Amniotic stem cell (primary cell): ENCODE results near the gene LRP2.
"Not testable (repeated sequence)": the region's sequence is repeated elsewhere in the genome, so short reads cannot be mapped to it uniquely, and the experiment has no call there.

Experiments
- DNase-seq: peaks from one replicate; lab custom pipeline; 2025; lab: John Stamatoyannopoulos, UW

LRP2 gene

DNA sequence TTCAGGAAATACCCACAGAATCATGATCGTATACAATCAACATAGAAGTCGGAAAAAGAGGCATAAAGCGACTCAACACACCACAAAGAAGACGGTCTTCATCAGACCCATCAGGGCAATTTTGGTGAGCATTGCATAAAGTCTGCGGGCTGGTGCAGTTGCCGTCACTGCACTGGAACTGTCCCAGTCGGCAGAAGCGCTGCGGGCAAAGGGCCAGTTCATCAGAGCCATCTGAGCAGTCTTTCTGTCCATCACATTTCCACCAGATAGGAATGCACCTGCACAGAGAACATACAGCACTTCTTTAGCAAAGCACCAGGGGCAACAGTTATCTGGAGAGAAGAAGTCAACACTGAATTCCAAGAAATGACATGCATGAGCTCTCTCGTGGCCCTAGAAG, 187.2 kb downstream of the LRP2 start:
- DNase-seq, result no peak

DNA sequence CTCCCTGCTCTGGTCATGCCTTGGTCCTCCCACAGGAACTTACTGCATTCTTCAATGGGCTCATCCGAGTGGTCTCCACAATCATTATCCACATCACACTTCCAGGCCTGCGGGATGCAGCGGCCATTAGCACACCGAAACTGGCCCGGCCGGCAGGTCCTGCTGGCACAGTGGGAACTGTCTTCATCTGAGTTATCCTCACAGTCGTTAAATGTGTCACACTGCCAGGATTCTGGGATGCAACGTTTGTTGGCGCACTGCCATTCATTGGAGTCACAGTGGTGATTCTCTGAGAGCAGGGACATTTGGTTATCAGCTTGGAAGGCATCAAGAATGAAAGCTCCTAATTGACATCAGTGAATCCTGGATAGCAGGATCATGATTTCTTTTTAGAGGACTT, 188.5 kb downstream of the LRP2 start:
- DNase-seq, result no peak

DNA sequence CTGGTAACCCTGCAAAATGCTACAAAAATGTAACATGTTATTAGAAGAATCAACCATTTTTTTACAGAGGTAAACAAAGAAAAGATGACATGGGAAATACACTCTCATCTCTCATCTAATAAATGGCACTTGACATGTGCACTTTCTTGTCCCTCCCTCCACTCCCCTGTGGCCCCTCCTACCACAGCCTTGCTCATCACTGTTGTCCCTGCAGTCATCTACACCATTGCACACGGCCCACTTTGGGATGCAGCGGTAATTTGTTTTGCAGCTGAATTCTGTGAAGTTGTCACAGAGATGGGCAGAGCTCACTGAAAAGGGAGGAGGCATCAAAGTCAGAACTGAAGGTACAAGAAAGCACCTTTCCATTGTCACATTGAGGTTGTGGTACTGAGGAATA, 189.4 kb downstream of the LRP2 start:
- no peak for DNase-seq

DNA sequence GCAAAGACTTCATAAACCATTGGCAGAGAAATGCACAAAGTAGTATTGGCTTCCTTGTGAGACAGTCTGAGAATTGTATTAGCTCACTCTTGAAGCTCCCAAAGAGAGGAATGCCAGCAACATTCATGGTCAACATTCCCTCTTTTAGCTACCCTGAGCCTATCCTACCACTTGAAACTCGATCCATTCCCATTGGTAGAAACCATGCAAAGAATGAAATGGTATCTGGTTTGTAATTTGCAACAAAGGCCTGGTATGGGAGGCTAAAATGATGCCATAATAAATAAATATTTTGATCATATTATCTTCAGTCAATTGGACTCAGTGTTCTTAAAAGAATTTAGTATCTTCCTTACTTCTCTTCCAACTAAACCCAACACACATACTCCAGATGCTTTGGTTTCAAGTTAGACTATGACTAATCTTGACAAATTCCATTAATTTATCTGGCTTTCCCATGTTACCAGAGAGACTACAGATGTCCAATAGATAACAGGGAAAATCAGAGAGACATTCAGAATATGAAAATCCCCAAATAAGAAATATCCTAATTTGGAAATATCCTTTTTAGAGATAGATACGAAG, 190.1 kb downstream of the LRP2 start:
- DNase-seq, result no peak

DNA sequence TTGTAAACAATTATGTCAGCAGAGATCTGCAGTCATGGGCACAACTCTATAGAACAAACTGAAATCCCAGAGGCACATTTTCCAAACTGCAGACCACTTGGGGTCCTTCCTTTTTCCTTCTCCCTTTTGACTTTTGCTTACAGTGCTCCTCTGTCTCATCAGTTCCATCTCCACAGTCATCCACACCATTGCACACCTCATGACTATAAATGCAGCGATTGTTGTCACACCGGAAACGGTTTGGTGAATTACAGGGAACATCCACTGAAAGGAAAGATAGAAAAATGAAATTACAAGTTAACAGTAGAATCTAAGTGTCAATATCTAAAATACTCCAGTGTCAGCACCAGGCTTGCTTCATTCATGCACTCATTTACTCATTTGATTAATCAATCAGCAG, 196.5 kb downstream of the LRP2 start:
- no peak for DNase-seq

DNA sequence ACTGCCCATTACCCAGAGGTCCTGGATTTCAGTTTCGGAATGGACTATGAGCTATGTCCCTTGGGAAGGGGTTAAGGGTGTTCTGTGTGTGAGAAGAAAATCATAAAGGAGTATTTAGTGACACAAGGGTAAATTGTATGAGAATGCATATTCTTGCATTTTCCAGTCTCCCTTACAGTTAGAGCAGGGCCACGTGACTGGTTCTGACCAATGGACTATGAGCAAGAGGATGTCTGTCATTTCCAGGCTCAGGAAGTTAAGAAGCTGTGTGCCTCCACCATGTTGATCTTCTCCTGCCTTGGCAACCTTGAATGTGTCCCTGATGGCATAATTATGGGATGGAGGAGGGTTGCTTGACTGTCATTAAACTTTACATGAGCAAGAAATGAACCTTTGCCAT, 198.0 kb downstream of the LRP2 start:
- no peak for DNase-seq

DNA sequence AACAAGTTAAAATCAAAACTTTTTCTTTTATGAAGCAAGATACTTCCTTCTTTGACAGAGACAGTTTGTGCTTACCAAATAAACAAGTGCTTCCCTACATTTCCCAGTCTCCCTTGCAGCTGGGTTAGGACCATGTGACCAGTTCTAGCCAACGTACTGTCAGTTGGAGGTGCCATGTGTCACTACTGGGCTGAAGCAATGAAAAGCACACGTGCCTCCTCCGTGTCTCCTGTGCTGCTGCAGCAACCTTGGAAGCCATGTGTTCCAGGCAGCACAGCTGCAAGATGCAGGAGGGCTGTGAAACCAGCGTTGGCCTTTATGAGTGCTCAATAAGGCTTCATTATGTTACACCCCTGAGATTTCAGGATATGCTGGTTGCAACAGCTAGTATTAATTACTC, 199.7 kb downstream of the LRP2 start:
- DNase-seq, result no peak

DNA sequence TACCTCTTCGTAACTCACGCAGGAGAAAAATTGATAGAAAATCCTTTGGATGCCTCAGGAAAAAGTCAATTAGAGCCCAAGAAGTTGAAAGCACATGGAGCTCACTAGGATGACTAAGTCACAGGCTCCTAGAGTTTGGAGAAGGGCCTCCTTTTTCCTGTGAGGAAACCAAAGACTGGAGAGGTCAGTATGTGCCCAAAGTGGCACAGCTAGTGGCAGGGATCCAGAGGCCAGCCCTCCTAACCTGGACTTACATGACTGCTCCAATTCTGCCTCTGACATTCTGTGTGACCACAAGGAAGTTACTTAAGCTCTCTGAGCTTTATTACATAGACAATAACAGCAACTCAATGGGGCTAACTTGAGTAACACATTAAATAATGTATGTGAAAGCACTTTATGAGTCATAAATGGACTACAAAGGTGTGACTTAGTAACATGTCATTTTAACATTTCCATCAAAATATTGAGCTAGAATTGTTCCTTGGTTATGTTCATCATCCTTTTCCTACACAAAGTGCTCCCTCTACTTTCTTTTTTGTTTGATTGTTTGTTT, 201.3 kb downstream of the LRP2 start:
- no peak for DNase-seq

DNA sequence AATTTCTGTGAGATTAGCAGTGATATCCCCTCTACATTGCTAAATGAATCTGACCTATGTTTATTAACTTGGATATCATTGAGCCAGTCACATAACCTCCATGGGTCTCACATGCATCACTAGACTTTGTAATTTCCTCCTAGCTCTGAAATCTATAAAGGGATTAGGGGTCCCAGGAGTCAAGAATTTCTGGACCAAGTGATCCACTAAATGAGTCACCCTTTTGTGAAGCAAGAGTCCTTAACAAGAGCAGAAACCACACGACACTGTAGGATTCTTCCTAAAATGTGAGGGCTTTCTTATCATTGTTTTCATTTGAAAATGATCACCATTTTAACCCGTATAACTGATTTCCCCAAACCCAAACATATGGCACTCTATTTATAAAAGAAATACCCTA, 202.6 kb downstream of the LRP2 start:
- no peak for DNase-seq

DNA sequence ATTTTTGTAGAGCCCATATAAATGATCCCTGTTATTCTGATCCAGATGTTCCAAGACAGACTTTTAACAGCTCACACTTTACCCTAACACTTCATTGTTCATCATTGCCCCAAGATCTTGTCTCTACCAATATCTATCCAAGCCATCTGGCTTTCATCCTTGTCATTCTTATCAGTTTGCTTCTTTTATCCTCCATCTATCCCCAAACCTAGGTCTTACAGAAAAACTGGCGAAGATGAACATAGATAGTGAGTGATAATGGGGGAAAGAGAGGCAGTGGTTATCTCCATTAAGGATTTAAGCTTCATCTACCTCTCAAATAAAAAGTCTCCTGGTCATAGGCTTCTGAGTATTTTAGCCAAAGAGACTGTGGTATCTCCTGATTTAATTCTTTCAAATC, 203.5 kb downstream of the LRP2 start:
- no peak for DNase-seq

DNA sequence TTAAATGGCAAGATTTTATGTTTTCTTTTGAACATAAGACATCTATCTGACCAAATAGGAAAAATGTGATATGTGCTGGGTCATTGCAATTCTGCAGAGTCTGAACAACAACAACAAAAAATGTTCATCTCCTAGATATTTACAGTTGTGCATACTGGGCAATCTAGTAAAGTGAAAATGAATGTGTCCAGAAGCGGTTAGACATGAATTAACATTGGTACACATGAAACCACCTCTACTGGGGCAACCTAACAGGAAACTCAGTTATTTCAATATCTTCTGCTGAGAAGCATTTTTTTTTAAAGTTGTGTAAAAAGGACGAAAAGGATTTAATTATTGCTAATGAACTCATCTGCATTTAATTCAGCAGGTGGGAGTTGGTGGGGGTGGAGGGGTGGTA, 216.1 kb downstream of the LRP2 start:
- DNase-seq, result no peak

DNA sequence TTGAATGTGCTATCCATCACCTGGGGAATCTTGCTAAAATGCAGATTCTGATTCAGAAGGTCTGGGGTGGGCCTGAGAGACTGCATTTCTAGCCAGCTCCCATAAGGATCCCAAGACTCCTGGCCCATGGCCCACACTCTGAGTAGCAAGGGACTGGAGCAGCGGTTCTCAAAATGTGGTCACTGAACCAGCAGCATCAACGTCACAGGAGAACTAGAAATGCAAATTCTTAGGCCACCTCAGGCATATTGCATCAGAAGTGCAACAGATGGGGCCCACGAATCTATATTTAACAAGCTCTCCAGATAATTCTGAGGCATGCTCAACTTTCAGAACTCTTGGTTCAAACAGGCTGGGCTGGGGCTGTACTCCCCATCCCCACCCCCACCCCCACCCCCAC, 218.3 kb downstream of the LRP2 start:
- DNase-seq, result no peak

DNA sequence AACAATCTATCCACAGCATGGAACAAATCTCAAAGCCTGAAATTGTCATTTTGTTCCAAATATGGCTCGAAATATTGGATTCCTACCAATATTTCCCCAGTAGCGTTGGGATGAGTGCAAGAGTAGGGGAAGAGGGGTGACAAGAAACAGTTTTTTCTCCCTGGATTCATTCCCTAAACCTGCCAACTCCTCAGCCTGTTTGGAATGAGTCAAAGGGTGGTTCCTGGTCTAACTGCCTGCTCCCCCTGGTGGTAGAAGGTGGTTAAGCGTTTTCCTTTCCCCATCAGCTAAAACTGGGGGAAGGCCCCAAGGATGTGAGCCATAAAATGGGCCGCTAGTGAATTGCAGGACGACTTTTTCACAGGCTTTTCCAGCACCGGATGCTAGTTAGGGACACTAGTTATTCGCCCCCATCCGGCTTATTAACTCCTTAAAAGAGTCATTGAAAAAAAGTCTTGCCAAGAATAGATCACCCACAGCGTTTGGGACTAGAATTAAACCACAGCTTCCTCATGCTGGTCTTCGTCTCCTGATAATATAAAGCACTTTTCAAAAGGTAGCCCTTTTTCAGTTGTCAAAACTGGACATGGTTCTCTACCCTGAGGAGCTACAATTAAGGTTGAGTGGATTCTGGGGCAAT, 220.5 kb downstream of the LRP2 start:
- DNase-seq, result peak; percentile 37

DNA sequence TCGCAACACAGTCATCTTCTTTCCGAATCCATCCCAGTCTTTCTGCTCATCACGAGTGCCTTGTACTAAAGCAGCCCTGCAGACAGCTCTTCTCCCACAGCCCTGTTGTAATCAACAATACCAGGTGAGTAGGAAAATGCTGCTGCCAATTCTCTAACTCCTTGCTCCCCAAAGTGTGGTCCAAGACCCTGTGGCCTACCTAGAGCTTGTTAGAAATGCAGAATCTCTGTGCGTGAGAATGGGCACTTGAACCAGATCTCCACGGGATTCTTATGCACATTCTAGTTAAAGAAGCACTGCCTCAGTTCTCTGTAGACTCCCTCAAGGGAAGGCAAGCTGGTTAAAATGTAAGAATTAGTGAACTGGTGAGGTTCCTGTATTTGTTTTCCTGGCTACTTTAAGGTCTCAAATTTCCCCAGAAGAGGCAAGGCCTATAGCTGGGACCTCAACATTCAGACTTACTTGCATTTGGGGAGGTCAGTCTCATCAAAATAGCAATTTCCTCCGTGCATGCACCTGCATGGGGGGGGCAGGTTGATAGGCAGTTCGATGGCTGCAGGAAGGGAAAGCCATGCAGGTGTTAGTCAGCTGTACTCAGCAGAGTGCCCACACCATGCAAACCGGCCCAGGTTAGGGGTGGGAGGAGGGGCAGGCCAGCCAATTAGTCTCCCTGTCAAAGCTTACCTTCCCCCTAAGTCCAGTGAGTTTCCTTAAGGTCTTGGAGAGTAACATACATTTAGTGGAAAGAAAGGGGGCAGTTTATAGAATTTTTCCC, 222.2 kb downstream of the LRP2 start:
- no peak for DNase-seq

DNA sequence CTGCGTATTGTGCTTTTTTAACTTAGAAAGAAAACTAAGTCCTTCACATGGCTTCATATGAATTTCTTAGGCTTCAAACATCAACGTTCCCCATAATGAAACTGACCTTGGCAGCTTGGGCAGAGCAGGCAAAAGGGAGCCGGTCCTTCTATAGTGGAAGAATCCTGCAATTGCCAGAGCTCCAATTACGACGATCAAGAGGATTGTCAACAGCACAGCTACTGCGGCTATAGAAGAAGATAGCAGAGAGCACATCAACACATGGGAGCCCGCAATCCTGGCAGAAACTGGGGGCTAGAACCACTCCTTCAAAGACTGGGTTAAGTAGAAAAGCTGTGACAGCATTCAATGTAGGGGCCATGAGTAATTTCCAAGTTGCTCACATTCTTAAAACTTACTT, 223.2 kb downstream of the LRP2 start:
- DNase-seq, result no peak

DNA sequence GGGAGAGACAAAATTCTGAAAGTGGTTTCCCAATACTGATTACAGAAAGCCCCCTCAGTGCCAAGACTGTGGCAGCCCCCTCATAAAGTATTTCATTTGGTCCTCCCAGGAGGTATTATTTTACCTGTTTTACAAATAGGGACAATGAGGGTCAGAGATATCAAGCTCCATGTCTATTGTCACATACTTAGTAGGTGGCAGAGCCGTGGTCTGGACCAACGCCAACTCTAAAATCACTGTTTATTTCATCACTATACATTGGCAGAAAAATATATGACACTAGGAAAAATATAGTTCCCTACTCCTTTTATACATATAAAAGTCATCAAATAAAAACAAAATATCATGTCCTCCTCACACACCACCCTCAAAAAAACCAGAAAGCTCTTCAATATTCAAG, 224.4 kb downstream of the LRP2 start:
- DNase-seq, result no peak

DNA sequence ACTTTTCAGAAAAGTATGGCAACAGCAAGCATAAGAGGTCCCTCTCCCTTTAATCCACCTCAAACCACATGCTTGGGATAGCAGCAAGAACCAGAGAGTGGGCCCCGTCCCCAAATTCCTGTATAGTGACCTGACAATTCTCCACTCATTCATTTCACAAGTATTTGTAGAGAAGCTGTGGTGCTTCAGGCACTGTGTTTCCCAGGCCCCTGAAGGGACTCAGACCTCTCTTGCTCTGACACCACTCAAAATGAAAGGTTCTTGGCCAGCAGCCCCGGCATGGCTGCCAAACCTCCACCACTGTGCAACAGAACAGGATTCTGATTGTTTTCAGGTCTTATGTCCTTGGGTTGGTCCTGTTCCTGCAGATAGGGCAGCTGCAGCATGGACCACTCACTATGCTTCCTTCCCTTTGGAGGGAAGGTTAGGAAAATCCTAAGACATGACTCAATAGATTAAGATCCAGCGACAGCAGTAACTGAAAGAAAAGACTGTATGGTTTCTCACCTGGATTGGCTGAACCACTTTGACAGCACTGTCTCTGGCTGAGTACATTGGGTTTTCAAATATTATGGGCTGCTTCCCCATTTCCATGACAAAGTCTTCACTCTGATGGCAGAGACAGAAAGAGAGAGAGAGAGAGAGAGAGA, 225.3 kb downstream of the LRP2 start:
- DNase-seq, result no peak

DNA sequence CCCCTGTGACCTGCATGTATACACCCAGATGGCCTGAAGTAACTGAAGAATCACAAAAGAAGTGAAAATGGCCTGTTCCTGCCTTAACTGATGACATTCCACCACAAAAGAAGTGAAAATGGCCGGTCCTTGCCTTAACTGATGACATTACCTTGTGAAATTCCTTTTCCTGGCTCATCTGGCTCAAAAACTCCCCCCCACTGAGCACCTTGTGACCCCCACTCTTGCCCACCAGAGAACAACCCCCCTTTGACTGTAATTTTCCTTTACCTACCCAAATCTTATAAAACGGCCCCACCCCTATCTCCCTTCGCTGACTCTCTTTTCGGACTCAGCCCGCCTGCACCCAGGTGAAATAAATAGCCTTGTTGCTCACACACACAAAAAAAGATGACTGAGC, 225.9 kb downstream of the LRP2 start:
- not testable (repeated sequence) for DNase-seq

DNA sequence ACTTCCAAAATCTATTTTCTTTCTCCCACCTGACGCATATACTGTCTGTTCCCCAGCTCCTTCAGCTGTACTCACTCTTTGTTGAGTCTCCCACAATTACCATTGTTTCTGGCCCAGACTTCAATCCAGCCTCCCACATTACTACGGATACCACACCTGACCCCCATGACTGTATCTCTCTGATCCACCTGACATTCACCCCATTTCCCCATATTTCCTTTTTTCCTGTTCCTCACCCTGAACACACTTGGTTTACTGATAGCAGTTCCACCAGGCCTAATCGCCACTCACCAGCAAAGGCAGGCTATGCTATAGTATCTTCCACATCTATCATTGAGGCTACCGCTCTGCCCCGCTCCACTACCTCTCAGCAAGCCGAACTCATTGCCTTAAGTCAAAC, 228.1 kb downstream of the LRP2 start:
- DNase-seq, result not testable (repeated sequence)

DNA sequence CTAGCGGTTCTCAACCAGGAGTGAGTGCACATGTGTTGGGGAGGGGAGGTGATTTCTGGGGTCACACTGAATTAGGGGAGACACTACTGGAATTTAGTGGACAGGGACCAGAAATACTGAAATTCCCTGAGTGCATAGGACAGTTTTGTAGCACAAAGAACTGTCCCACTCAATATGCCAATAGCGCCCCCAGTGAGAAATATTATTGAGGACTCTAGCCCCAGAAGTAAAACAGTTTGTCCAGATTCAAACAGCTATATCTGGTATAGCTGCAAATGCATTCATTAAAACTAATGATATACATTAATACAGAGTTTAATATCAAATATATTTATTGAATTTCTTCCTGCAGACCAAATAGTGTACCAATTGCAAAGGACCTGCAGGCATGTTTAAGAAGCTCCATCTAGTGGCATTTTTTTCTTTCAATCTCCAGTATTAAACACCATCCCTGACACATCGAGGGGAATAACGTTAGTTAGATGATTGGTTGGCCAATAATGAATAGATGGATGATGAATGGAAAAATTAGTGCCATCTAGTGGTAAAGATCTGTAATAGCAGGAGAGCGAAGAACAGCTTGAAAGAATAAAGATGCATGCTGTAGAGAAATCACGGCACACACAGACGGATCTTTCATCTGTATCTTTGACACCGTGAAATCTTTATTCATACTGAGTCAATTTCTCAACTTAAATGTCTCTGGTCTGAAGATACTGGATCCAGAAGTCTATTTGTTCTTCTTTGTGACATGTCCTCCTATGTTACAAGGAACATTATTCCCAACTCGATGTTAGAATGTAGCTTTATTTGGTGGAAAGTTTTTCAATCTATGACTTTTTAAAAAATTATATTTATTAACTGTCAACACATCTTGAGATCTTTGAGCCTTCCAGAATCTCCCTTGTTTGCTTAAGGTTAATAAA, 230.5 kb downstream of the LRP2 start:
- DNase-seq, result no peak

DNA sequence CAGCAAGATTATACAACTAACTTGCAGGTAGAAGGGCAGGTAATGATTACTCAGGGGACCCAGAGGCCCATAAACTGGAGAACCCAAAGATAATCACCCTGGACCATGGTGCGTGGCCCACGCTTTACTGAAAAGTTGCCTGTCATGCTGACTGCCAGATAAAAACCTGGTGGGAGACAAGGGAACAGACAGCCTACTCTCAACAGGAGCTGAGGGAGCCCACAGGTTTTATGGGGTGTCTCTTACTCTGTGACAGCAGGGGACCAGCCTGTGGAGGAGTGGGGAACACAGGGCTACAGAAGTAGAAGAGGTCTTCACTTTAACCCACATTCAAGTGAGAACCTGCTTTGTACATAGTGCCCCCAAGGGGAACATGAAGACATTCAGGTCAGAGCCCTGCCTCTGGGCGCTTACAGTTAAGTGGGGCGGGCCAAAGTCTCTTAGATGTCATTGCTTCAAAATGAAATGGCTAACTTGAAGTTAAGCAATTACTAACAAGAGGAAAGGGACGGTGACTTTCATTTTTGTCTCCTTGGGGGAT, 232.6 kb downstream of the LRP2 start:
- DNase-seq, result no peak
